ENCODE measurements around the gene PLEKHD1. TPM values are rescaled to one million over a fixed set of nuclear protein-coding genes. Genes with fewer than 3 reads are reported as not detected.

The PLEKHD1 gene
- total and polyA plus RNA-seq, 2 of the 8 experiments (the other 6 are each of a cell fraction or from before 2014, with no cell fraction given): 0.24 to 0.48 TPM

DNA sequence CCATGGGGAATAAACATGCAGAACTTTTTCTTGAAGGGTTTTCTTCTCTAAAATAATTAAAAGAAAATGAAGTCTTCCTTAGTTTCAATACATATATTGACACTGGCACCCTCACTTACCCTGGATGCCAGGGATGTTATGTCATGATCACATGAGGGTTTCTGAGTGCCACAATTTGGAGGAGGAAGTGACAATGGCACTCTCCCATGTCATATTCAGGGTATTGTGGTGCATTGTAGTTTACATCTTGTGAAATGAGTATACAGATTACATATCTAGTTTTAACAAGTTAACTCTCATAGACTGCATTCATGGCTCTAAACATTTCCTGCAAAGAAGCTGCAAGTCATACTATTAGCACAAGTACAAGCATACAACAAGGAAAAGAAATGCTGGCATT, 52.4 kb downstream of the PLEKHD1 start:
- H3K14ac ChIP-seq (ENCODE audit: insufficient read length): no peak overlapping the region
- H3K23ac ChIP-seq (ENCODE audit: insufficient read length): no peak overlapping the region
- H3K4ac ChIP-seq (replicated peaks; ENCODE audit: insufficient read length, low read depth, low read length): no peak overlapping the region
- no peaks in the 10 kb centered on the region for H3K9me3 ChIP-seq (ENCODE audit: insufficient read depth in 2 of 2, low read depth in 1 of 2, low read length in 1 of 2)
- no peak overlapping the region for H4K8ac ChIP-seq (ENCODE audit: extremely low read depth, insufficient read depth, low read length)
- no peak overlapping the region for H2BK20ac ChIP-seq (ENCODE audit: low read length)
- H3K9ac ChIP-seq (replicated peaks in 1 of 4; ENCODE audit: extremely low read depth in 1 of 4, low read depth in 3 of 4, low read length in 3 of 4): no peak overlapping the region
- no peak overlapping the region for H2BK120ac ChIP-seq (replicated peaks; ENCODE audit: low read depth, low read length)
- H2BK15ac ChIP-seq (ENCODE audit: low read length): no peak overlapping the region
- H2AFZ ChIP-seq (ENCODE audit: low read length): no peak overlapping the region
- H2BK12ac ChIP-seq (ENCODE audit: low read depth, low read length): no peak overlapping the region
- H2BK5ac ChIP-seq (ENCODE audit: low read depth, low read length): no peak overlapping the region
- H3K27ac ChIP-seq (ENCODE audit: low read depth, low read length): no peak overlapping the region
- no peak overlapping the region for H3K4me2 ChIP-seq (ENCODE audit: insufficient read depth in 1 of 2, low read depth in 2 of 2, low read length in 2 of 2)
- H4K20me1 ChIP-seq (replicated peaks in 1 of 2; ENCODE audit: control insufficient read depth in 1 of 2, insufficient read depth in 2 of 2, low read length in 2 of 2): no peaks in the 10 kb centered on the region
- H3K4me1 ChIP-seq (replicated peaks in 1 of 4; ENCODE audit: control insufficient read depth in 3 of 4, insufficient read depth in 4 of 4, low read length in 3 of 4): no peaks in the 10 kb centered on the region
- no peaks in the 10 kb centered on the region for H3K36me3 ChIP-seq (ENCODE audit: control insufficient read depth in 2 of 4, insufficient read depth in 4 of 4, low read length in 3 of 4)
- no peak for DNase-seq (ENCODE audit: low read depth in 1 of 2, low spot score in 2 of 2)
- ChIA-PET CTCF (ENCODE audit: partially characterized antibody) (interaction anchor here (1.6 to 7.1 kb wide), 4 partner anchors 8 to 36 kb away, joined by 3 to 79 read pairs (median 28); partner anchors contain the start of gene CCDC177), POLR2A (ENCODE audit: partially characterized antibody) (no interaction called here)
- no peaks in the 10 kb centered on the region for H3K23me2 ChIP-seq (ENCODE audit: low read depth, low read length)
- no peak overlapping the region for H2AK5ac ChIP-seq (ENCODE audit: low read depth, low read length)
- FAIRE-seq: no peak
- H3K79me1 ChIP-seq (ENCODE audit: low read depth, low read length): no peaks in the 10 kb centered on the region
- no peak overlapping the region for H4K5ac ChIP-seq (ENCODE audit: insufficient read length, low read depth, low read length)
- no peak overlapping the region for H3K18ac ChIP-seq (ENCODE audit: extremely low read depth, low read length)
- H4K91ac ChIP-seq (replicated peaks; ENCODE audit: insufficient read length, low read length): no peak overlapping the region
- no peak overlapping the region for H3K56ac ChIP-seq (replicated peaks; ENCODE audit: insufficient read length, low read depth, low read length)
- H3K4me3 ChIP-seq (ENCODE audit: extremely low read depth in 1 of 4, insufficient read depth in 2 of 4, low read depth in 3 of 4, low read length in 4 of 4): no peak overlapping the region
- H3K79me2 ChIP-seq (ENCODE audit: control insufficient read depth in 1 of 2, insufficient read depth in 2 of 2, low read length in 2 of 2): no peaks in the 10 kb centered on the region
- H3K27me3 ChIP-seq (replicated peaks in 1 of 4; ENCODE audit: control insufficient read depth in 3 of 4, extremely low read depth in 1 of 4, insufficient read depth in 3 of 4, low read length in 3 of 4): no peaks in the 10 kb centered on the region
- TF ChIP-seq RFX5 (IDR thresholded peaks at IDR 0.05; ENCODE audit: borderline replicate concordance, low read depth, low read length) (no peak), KDM1A (IDR thresholded peaks at IDR 0.05; ENCODE audit: borderline replicate concordance, low read length) (no peak)
